Right atrium auricular region (tissue), 2 donors: ENCODE results near the gene FARP1. TPM values are rescaled to one million over a fixed set of nuclear protein-coding genes. Genes with fewer than 3 reads are reported as not detected.

Source experiments
- DNase-seq: peaks from one replicate; pipeline ENCODE4 v3.0.0-alpha.2; 2019; ENCODE audit warnings: low spot score
- H3K27ac ChIP-seq, 2 donors: fragments of 200-600 bp; sonication (generic); 1 replicate in 1 of 2; 2 replicates in 1 of 2; pipeline ENCODE4 v1.5.1; 2016 to 2019
- H3K27me3 ChIP-seq, 2 donors: fragments of 200-600 bp; sonication (generic); one replicate each; pipeline versions ENCODE4 v1.5.1 to v1.6.0; 2017 to 2019
- H3K36me3 ChIP-seq: fragments of 200-600 bp; sonication (generic); one replicate; pipeline ENCODE4 v1.5.1; 2016
- H3K4me1 ChIP-seq, 2 donors: fragments of 200-600 bp; sonication (generic); one replicate each; pipeline versions ENCODE4 v1.5.1 to v1.6.0; 2017 to 2019
- H3K4me3 ChIP-seq, 2 donors: fragments of 200-600 bp; sonication (generic); 1 replicate in 1 of 2; 2 replicates in 1 of 2; pipeline ENCODE4 v1.5.1; 2017 to 2019; ENCODE audit warnings: mild to moderate bottlenecking in 1 of 2, moderate library complexity in 1 of 2
- H3K9me3 ChIP-seq, 2 donors: fragments of 200-600 bp; sonication (generic); one replicate each; pipeline ENCODE4 v1.5.1; 2019
- total RNA-seq, 2 donors: library from RNA; depleted of rRNA; stranded (reverse); fragments of >200 nt; gene quantifications; one replicate each; pipeline ENCODE4 v1.1.0, GENCODE V29; 2016
- TF ChIP-seq, protein P1 (sequence below), 2 donors: fragments of 200-600 bp; sonication (generic); IDR thresholded peaks; one replicate each; pipeline ENCODE4 v1.5.1; 2019; ENCODE audit warnings: antibody characterized with exemption in 2 of 2

FARP1 gene
- total RNA-seq, 2 donors from 2014 or later = 15.5 to 25.7 TPM

- Histone ChIP-seq H3K9me3 (no peaks in the 10 kb centered on the region), H3K4me1 (peaks cover 0 to 16% of the 10 kb centered on the region in 2 donors), H3K4me3 (no peak overlapping the region), H3K36me3 (no peaks in the 10 kb centered on the region), H3K27ac (no peak overlapping the region), H3K27me3 (no peaks in the 10 kb centered on the region)
- DNase-seq = no peak
- TF ChIP-seq, protein P1, sequence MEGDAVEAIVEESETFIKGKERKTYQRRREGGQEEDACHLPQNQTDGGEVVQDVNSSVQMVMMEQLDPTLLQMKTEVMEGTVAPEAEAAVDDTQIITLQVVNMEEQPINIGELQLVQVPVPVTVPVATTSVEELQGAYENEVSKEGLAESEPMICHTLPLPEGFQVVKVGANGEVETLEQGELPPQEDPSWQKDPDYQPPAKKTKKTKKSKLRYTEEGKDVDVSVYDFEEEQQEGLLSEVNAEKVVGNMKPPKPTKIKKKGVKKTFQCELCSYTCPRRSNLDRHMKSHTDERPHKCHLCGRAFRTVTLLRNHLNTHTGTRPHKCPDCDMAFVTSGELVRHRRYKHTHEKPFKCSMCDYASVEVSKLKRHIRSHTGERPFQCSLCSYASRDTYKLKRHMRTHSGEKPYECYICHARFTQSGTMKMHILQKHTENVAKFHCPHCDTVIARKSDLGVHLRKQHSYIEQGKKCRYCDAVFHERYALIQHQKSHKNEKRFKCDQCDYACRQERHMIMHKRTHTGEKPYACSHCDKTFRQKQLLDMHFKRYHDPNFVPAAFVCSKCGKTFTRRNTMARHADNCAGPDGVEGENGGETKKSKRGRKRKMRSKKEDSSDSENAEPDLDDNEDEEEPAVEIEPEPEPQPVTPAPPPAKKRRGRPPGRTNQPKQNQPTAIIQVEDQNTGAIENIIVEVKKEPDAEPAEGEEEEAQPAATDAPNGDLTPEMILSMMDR (IDR thresholded peaks at IDR 0.05) = no peak
Observed at GRCh38 chr13:98147521-98147920, 4.6 kb downstream of the FARP1 start.

DNA sequence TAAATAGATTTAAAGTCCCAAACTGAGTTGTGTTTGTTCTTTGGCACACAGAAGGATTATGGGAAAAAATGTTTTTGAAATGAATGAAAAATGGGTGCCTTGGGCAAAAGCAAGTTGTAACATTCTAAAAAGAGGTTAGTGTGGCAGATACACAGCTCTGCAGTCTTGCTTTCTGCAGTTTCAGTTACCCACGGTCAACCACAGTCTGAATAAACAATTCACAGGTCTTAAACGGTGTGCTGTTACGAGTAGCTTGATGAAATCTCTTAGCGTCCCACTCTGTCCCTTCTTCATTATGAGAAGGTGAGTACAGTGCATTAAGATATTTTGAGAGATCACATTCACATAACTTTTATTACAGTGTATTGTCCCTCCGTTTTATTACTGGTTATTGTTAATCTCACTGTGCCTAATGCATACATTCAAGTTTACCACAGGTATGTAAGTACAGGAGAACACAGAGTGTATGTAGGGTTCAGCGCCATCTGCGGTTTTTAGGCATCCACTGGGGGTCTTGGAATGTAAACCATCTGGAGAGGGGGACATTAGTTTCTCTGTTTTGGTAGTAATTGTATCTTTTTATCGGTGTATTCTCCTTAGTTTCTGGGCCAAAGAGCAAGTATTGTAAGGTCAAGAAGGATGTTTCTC is 8.1 kb downstream of the FARP1 start:
- Histone ChIP-seq H3K4me3 (no peak overlapping the region), H3K27me3 (no peaks in the 10 kb centered on the region), H3K27ac (no peak overlapping the region), H3K36me3 (no peaks in the 10 kb centered on the region), H3K4me1 (no peaks in the 10 kb centered on the region), H3K9me3 (no peaks in the 10 kb centered on the region)
- DNase-seq = no peak
- TF ChIP-seq, protein P1 (IDR thresholded peaks at IDR 0.05) = no peak

DNA sequence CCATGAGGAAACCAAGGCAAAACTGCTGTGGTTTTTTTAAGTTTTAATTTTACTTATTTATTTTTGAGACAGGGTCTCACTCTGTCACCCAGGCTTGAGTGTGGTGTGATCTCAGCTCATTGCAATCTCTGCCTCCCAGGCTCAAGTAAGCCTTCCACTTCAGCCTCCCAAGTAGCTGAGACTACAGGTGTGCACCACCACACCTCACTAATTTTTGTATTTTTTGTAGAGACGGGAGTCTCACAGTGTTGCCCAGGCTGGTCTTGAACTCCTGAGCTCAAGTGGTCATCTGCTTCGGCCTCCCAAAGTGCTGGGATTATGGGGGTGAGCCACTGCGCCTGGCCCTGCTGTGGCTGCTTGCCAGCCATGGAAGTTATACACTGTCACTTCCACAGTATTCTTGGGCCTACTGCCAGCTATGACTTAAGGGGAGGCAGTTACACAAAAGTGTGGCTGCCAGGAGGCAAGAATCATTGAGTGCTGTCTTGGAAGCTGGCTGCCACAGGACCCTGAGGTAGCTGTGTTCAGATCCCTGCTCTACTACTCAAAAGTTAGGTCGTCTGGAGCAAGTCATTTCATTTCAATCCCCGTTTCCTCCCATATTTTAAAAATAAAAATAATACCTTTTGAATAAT is 12.7 kb downstream of the FARP1 start:
- no peaks in the 10 kb centered on the region for H3K9me3 ChIP-seq
- no peak for DNase-seq
- H3K36me3 ChIP-seq = no peaks in the 10 kb centered on the region
- TF ChIP-seq, protein P1 (IDR thresholded peaks at IDR 0.05) = no peak
- no peaks in the 10 kb centered on the region for H3K27me3 ChIP-seq
- H3K27ac ChIP-seq = no peak overlapping the region
- no peak overlapping the region for H3K4me3 ChIP-seq
- no peaks in the 10 kb centered on the region for H3K4me1 ChIP-seq

DNA sequence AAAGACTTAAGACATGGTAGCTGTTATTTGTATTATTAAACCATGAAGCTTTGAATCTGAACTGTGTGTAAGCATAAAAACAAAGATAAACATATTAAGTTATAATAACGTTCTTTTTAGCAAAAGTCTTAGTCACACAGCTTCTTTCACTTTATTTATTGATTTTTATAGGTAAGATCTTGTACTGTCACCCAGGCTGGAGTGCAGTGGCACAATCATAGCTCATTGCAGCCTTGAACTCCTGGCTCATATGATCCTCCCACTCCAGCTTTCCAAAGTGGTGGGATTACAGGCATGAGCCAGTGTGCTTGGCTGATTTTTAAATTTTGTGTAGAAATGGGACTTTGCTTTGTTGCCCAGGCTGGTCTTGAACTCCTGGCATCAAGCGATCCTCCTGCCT is 13.4 kb downstream of the FARP1 start:
- Histone ChIP-seq H3K4me3 (no peak overlapping the region), H3K36me3 (no peaks in the 10 kb centered on the region), H3K27me3 (no peaks in the 10 kb centered on the region), H3K9me3 (no peaks in the 10 kb centered on the region), H3K4me1 (no peaks in the 10 kb centered on the region), H3K27ac (no peak overlapping the region)
- DNase-seq = no peak
- TF ChIP-seq, protein P1 (IDR thresholded peaks at IDR 0.05) = no peak

- Histone ChIP-seq H3K27me3 (no peaks in the 10 kb centered on the region), H3K27ac (no peak overlapping the region), H3K9me3 (no peaks in the 10 kb centered on the region), H3K4me3 (no peak overlapping the region), H3K36me3 (no peaks in the 10 kb centered on the region), H3K4me1 (no peaks in the 10 kb centered on the region)
- TF ChIP-seq, protein P1 (IDR thresholded peaks at IDR 0.05) = no peak
- DNase-seq = no peak
Observed at GRCh38 chr13:98157188-98157587, 14.3 kb downstream of the FARP1 start.
